C4-2B (cell line): ENCODE data around the gene GIT1.

ENCODE experiments used
- CTCF ChIP-seq: fragments of 450-650 bp; conservative IDR thresholded peaks from 2 replicates; pipeline ENCODE4 v1.5.1; 2017; ENCODE audit warnings: mild to moderate bottlenecking
- ZFX ChIP-seq: fragments of 450-650 bp; IDR thresholded peaks from 2 replicates; pipeline ENCODE4 v1.6.1; 2017

DNA sequence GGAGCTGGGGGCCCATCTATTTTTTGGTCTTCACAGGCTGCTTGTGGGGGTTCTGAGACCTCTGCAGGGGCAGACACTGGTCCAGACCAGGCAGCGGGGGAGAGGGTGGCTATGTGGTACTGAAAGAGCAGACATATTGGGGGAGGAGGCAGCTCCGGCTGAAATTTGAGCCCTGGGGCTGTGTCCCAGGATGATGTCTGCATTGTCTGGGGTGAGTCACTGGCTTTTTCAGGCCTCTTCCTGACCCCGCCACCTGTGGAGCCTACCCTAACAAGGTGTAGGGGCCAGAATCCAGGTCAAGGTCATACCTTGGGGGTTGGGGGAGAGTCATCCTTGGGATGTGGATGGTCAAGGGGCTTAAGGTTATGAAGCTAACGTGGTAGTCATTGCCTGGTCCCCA lies 30.8 kb upstream of the GIT1 start:
- no peak for TF ChIP-seq CTCF
- TF ChIP-seq ZFX = no peak
